ENCODE results near the gene FAM9C.

- TF ChIP-seq, protein P1, sequence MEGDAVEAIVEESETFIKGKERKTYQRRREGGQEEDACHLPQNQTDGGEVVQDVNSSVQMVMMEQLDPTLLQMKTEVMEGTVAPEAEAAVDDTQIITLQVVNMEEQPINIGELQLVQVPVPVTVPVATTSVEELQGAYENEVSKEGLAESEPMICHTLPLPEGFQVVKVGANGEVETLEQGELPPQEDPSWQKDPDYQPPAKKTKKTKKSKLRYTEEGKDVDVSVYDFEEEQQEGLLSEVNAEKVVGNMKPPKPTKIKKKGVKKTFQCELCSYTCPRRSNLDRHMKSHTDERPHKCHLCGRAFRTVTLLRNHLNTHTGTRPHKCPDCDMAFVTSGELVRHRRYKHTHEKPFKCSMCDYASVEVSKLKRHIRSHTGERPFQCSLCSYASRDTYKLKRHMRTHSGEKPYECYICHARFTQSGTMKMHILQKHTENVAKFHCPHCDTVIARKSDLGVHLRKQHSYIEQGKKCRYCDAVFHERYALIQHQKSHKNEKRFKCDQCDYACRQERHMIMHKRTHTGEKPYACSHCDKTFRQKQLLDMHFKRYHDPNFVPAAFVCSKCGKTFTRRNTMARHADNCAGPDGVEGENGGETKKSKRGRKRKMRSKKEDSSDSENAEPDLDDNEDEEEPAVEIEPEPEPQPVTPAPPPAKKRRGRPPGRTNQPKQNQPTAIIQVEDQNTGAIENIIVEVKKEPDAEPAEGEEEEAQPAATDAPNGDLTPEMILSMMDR (IDR thresholded peaks at IDR 0.05; ENCODE audit: low read depth, low read length) = no peak
- no peak for TF ChIP-seq EZH2phosphoT487 (IDR thresholded peaks at IDR 0.05; ENCODE audit: low read depth)
These were observed 40.2 kb upstream of the FAM9C start for GRCh38 chrX:13084611-13085010.

All from OCI-LY3 (cell line).